ENCODE data around the gene ZNF136.

Gene ZNF136

GRCh38 chr19:12199757-12200419 is 37.0 kb downstream of the ZNF136 start:
- no peak overlapping the region for H3K4me3 ChIP-seq (ENCODE audit: low read depth, low read length)
- H3K27ac ChIP-seq = no peak overlapping the region
- H2AFZ ChIP-seq = no peak overlapping the region
- H3K4me1 ChIP-seq = no peaks in the 10 kb centered on the region
- H3K9ac ChIP-seq = no peak overlapping the region
- TF ChIP-seq, protein P1, sequence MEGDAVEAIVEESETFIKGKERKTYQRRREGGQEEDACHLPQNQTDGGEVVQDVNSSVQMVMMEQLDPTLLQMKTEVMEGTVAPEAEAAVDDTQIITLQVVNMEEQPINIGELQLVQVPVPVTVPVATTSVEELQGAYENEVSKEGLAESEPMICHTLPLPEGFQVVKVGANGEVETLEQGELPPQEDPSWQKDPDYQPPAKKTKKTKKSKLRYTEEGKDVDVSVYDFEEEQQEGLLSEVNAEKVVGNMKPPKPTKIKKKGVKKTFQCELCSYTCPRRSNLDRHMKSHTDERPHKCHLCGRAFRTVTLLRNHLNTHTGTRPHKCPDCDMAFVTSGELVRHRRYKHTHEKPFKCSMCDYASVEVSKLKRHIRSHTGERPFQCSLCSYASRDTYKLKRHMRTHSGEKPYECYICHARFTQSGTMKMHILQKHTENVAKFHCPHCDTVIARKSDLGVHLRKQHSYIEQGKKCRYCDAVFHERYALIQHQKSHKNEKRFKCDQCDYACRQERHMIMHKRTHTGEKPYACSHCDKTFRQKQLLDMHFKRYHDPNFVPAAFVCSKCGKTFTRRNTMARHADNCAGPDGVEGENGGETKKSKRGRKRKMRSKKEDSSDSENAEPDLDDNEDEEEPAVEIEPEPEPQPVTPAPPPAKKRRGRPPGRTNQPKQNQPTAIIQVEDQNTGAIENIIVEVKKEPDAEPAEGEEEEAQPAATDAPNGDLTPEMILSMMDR (IDR thresholded peaks at IDR 0.05) = no peak
- no peaks in the 10 kb centered on the region for H3K27me3 ChIP-seq (ENCODE audit: control insufficient read depth, insufficient read depth, low read length)
- H3K9me3 ChIP-seq (ENCODE audit: control insufficient read depth, low read length) = no peaks in the 10 kb centered on the region
- no peak overlapping the region for H3K4me2 ChIP-seq (ENCODE audit: low read length)
- no peaks in the 10 kb centered on the region for H3K36me3 ChIP-seq (ENCODE audit: control insufficient read depth, insufficient read depth, low read length)
- no peaks in the 10 kb centered on the region for H3K79me2 ChIP-seq

DNA sequence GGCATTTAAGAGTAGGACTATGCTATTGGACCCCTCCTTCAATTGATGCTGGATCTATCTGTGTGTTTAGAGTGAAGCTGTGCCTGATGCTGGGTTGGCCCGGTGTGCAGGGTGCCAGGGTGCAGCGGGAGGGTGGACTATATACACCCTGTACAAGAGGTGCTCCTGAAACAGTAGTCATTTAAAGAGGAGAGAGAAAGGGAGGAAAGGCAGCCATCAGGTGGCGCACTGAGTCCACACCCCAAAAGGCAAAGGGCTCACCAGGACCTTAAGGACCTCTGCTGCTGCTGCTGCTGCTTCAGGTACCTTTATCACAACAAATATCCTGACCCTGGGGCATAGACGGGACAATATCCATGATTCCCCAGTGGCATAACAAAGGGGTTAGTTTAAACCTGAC is 39.4 kb downstream of the ZNF136 start:
- Histone ChIP-seq H3K79me2 (no peaks in the 10 kb centered on the region), H3K9me3 (ENCODE audit: control insufficient read depth, low read length) (no peaks in the 10 kb centered on the region)
- TF ChIP-seq, protein P1 (IDR thresholded peaks at IDR 0.05) = no peak

DNA sequence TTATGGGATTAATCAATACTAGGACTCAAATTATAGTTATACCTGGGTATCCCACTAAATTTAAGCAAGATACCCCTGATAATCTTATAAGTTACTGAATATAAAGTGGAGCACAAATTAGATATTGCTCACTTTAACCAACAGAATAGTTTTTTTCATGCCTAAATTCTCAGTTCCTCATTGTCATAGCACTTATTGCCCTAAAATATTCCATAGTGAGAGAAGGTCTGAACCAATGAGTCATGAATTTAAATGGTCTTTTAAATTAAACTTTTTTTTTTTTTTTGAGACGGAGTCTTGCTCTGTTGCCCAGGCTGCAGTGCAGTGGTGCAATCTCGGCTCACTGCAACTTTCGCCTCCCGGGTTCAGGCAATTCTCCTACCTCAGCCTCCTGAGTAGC is 42.4 kb downstream of the ZNF136 start:
- Histone ChIP-seq H3K4me2 (ENCODE audit: low read length) (no peak overlapping the region), H3K79me2 (no peaks in the 10 kb centered on the region), H3K4me3 (ENCODE audit: low read depth, low read length) (no peak overlapping the region), H3K27ac (no peak overlapping the region), H3K27me3 (ENCODE audit: control insufficient read depth, insufficient read depth, low read length) (no peaks in the 10 kb centered on the region), H3K9ac (no peak overlapping the region), H3K36me3 (ENCODE audit: control insufficient read depth, insufficient read depth, low read length) (no peaks in the 10 kb centered on the region), H2AFZ (no peak overlapping the region), H3K4me1 (no peaks in the 10 kb centered on the region), H3K9me3 (ENCODE audit: control insufficient read depth, low read length) (peaks cover 6% of the 10 kb centered on the region)
- TF ChIP-seq, protein P1 (IDR thresholded peaks at IDR 0.05) = no peak

More for the DNA sequence above, 39.4 kb downstream of the ZNF136 start:
- Histone ChIP-seq H3K4me1 (no peaks in the 10 kb centered on the region), H3K4me3 (ENCODE audit: low read depth, low read length) (no peak overlapping the region), H3K27me3 (ENCODE audit: control insufficient read depth, insufficient read depth, low read length) (no peaks in the 10 kb centered on the region), H3K36me3 (ENCODE audit: control insufficient read depth, insufficient read depth, low read length) (no peaks in the 10 kb centered on the region), H3K4me2 (ENCODE audit: low read length) (no peak overlapping the region), H3K27ac (no peak overlapping the region), H2AFZ (no peak overlapping the region), H3K9ac (no peak overlapping the region)

- H3K36me3 ChIP-seq (ENCODE audit: control insufficient read depth, insufficient read depth, low read length) = no peaks in the 10 kb centered on the region
Observed at GRCh38 chr19:12208221-12208620, 45.3 kb downstream of the ZNF136 start.

More at GRCh38 chr19:12208221-12208620, 45.3 kb downstream of the ZNF136 start:
- TF ChIP-seq, protein P1 (IDR thresholded peaks at IDR 0.05) = no peak
- Histone ChIP-seq H2AFZ (no peak overlapping the region), H3K4me1 (no peaks in the 10 kb centered on the region), H3K79me2 (no peaks in the 10 kb centered on the region), H3K27ac (no peak overlapping the region), H3K4me2 (ENCODE audit: low read length) (no peak overlapping the region), H3K9me3 (ENCODE audit: control insufficient read depth, low read length) (peaks cover 6% of the 10 kb centered on the region), H3K27me3 (ENCODE audit: control insufficient read depth, insufficient read depth, low read length) (no peaks in the 10 kb centered on the region), H3K9ac (no peak overlapping the region), H3K4me3 (ENCODE audit: low read depth, low read length) (no peak overlapping the region)
